ENCODE measurements around the gene FRMPD1.

DNA sequence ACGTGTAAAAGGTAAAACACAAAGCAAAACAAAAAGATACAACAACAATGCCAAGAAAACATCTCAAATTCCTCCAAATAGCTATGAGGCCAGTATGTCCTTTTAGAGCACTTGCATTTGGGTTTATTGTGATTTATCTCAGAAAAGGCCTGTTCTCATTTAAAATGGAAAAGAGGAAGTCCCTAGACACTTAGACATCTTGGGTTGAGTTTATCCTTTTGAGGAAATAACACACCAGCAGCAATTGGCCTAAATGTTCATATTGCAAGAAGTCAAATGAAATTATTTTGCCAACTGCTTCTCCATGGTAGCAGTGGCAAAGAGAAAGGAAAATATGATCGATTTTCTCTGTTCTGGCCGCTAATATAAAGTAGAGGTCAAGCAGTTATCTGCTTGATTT, 59.3 kb downstream of the FRMPD1 start:
- TF ChIP-seq POLR2A (IDR thresholded peaks at IDR 0.05; ENCODE audit: low read depth, low read length): no peak
- TF ChIP-seq PAX5 (IDR thresholded peaks at IDR 0.05; ENCODE audit: insufficient read depth, low read length, severe bottlenecking): no peak
- TF ChIP-seq TAF1 (IDR thresholded peaks at IDR 0.05; ENCODE audit: low read depth, low read length): no peak
